Fibroblast of mammary gland (primary cell): Measurements from ENCODE around the gene UBE3D.
"Not testable (repeated sequence)": the region's sequence is repeated elsewhere in the genome, so short reads cannot be mapped to it uniquely, and the experiment has no call there.

Experiments
- DNase-seq: peaks from one replicate; pipeline ENCODE4 v3.0.0-alpha.2; 2010; ENCODE audit warnings: low read depth
- H3K4me3 ChIP-seq: 2 replicates; pipeline ENCODE4 v1.5.1; 2011; ENCODE audit warnings: low read depth, mild to moderate bottlenecking, low read length, moderate library complexity; ENCODE audit not compliant: control insufficient read depth
- TF ChIP-seq, protein P1 (sequence below): conservative IDR thresholded peaks from 2 replicates; pipeline ENCODE4 v1.5.1; 2011; ENCODE audit warnings: low read depth, low read length, inconsistent platforms; ENCODE audit not compliant: control insufficient read depth, insufficient read depth

Gene UBE3D

DNA sequence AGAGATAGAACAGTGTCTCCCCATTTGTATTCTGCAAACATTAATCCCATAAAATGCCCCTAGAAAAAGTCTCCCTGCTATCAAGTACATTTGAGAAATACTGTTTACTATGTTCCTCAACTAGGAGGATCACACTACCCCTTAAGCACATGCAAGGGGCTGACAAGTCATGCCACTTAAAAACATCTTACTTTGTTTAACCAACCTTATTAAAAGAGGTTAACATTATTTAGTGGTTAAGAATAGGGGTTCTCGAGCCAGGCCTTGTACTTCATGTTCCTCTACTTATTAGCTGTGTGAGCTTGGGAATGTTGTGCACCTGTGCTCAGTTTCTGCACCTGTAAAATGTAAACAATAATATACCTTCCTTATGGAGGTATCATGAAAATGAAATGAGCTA is 113.7 kb downstream of the UBE3D start:
- no peak for DNase-seq
- H3K4me3 ChIP-seq: no peak overlapping the region
- TF ChIP-seq, protein P1, sequence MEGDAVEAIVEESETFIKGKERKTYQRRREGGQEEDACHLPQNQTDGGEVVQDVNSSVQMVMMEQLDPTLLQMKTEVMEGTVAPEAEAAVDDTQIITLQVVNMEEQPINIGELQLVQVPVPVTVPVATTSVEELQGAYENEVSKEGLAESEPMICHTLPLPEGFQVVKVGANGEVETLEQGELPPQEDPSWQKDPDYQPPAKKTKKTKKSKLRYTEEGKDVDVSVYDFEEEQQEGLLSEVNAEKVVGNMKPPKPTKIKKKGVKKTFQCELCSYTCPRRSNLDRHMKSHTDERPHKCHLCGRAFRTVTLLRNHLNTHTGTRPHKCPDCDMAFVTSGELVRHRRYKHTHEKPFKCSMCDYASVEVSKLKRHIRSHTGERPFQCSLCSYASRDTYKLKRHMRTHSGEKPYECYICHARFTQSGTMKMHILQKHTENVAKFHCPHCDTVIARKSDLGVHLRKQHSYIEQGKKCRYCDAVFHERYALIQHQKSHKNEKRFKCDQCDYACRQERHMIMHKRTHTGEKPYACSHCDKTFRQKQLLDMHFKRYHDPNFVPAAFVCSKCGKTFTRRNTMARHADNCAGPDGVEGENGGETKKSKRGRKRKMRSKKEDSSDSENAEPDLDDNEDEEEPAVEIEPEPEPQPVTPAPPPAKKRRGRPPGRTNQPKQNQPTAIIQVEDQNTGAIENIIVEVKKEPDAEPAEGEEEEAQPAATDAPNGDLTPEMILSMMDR: no peak

DNA sequence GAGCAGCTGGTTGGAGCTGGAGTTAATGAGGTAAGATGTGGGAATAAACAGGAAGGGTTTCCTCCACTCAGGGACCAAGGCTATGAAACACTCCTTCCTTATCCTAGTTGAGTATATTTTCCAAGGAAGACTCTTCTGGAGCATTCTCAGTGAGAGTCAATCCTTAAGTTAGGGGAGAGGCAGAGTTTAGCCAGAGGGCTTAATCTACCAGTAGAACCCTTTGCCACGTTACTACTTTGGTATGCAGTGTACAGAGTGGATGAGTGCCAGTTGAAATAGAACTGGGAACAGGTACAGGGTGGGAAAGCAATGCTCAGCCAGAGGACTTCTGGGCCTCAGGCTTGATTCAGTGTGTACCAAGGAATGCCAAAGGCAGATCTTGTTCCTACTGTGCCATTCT is 114.3 kb downstream of the UBE3D start:
- DNase-seq: no peak
- TF ChIP-seq, protein P1: no peak

DNA sequence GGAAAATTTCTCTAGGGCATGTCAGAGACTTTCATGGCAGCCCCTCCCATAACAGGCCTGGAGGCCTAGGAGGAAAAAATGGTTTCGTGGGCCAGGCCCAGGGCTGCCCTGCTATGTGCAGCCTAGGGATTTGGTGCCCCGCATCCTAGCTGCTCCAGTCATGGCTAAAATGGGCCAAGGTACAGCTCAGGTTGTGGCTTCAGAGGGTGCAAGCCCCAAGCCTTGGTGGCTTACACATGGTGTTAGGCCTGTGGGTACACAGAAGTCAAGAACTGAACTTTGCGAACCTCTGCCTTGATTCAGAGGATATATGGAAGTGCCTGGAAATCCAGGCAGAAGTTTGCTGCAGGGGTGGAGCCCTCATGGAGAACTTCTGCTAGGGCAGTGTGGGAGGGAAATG is 134.7 kb downstream of the UBE3D start:
- not testable (repeated sequence) for H3K4me3 ChIP-seq, DNase-seq

More for the DNA sequence above, 114.3 kb downstream of the UBE3D start:
- H3K4me3 ChIP-seq: no peak overlapping the region

DNA sequence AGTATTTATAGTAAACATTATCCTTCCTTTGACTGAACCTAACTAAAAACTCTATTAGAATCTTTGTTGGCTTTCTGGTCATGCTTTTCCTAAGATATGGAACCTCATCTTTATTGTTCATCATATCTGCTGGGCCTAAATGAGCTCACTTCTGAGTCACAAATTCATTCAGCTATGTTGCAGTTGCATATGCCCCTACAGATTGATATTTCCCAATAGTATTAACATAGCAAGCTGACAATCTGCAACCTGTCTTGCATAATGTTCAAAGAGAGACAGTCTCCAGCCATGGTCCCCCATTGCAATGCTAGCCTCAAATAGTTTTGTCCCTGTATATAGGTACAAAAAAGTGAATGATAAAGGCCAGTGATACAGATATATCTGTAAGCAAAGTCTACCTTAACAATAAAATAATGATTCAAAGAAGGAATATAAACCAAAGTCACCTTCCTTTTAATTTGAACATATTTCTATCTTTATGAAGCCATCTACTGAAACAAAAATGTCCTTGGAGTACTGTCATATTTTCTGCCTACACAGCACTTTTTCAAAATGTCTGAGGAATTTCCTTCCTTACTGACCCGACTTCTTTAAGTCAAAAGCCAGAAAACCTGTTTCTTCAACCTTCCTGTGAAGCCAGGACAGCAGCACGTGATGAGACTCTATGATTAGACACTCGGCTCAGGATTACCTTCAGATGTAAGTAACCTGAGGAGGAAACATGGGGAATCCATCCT is 140.7 kb downstream of the UBE3D start:
- TF ChIP-seq, protein P1: no peak
- peak; percentile 71 for DNase-seq

DNA sequence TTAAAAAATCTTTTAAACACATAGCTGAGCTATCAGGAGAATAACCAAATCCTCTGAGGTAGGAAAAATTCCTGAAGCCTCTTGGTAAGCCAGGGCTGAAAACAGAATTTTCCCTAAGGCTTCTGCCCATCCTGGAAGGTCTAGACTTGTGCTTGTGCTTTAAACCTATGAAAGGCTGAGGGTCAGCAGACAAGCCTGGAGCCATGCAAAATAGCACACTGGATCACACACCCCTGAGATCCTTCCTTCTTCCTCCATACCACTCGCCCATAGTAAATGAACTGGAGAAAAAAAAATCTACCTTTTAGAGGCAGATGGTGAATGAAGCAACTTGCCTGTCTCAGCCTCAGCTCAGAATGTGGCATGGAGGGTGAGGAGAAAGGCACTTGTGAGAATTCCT is 144.4 kb downstream of the UBE3D start:
- H3K4me3 ChIP-seq: no peak overlapping the region
- TF ChIP-seq, protein P1: no peak
- no peak for DNase-seq

More for the DNA sequence above, 140.7 kb downstream of the UBE3D start:
- H3K4me3 ChIP-seq: no peak overlapping the region

DNA sequence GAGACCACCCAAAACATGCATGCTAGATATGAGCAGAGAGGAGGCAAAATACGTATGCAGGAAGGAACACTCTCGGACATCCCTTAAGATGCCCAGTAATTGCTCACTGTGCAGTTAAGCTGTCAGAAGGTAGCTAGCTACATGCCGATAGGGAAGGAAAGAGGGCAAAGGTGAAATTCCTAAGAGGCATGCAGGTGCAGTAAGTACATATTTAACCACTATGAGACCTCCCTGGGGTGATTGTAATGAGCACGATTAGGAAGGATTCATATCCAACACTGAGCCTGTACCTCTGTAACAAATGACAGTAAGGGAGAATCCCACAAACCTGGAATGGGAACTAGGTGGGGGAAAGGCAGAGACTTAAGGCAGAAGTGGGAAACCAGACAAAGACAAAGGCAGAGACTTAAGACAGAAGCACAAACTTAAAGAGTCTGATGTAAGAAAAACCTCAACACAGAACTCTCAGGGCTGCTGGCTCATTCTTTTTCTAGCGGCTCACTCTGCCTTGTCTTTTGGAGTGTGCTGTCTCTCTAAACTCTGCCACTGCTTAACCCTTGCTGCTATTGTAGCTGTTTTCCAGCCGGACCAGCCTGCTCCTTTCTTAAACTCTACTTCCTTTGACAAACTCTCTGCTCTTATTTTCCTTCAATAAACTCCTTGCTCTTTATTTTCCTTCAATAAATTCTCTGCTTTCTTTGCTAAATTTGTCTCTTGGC is 148.1 kb downstream of the UBE3D start:
- no peak for DNase-seq
- no peak overlapping the region for H3K4me3 ChIP-seq
- TF ChIP-seq, protein P1: no peak

DNA sequence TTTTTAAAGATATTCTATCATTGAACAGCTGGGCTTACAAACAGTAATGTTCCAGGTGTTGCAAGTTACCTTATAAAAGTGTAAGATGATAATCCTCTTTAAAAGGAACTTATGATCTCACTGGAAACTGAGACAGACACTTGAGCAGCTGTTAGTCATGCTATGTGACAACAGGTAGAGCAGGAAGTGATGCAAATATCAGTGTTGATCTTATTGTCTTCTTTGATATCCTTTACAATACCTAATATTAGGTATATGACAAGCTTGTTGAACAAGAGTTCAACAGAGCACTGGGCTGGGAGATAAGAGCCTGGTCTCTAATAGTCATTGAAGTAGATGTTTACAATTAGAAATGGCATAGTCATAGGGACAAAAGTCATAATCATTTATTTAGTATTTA is 150.0 kb downstream of the UBE3D start:
- H3K4me3 ChIP-seq: no peak overlapping the region
- TF ChIP-seq, protein P1: no peak
- DNase-seq: no peak
